Epithelial cell of proximal tubule (primary cell): Measurements from ENCODE around the gene ARHGAP30. TPM values are rescaled to one million over a fixed set of nuclear protein-coding genes. Genes with fewer than 3 reads are reported as not detected.

Source experiments
- DNase-seq: peaks from one replicate; pipeline ENCODE4 v3.0.0-alpha.2; 2011; ENCODE audit warnings: low read depth
- H3K4me3 ChIP-seq: 2 replicates; pipeline ENCODE4 v1.5.1; 2011; ENCODE audit warnings: low read depth, mild to moderate bottlenecking, low read length
- CTCF ChIP-seq: conservative IDR thresholded peaks from 2 replicates; pipeline ENCODE4 v1.5.1; 2012; ENCODE audit warnings: low read depth, mild to moderate bottlenecking, low read length
- total RNA-seq: library from RNA; depleted of rRNA; stranded (reverse); fragments of >200 nt; gene quantifications from 2 replicates; pipeline ENCODE4 v1.2.3, GENCODE V29; 2015

Gene ARHGAP30
- total RNA-seq, 1 donor from 2014 or later = 0.06 TPM

- no peak for TF ChIP-seq CTCF
- no peak overlapping the region for H3K4me3 ChIP-seq
- DNase-seq = no peak
Observed at GRCh38 chr1:161077426-161077825, 7.7 kb upstream of the ARHGAP30 start.

- TF ChIP-seq CTCF = no peak
- H3K4me3 ChIP-seq = no peak overlapping the region
- DNase-seq = no peak
Observed at GRCh38 chr1:161076410-161076809, 6.7 kb upstream of the ARHGAP30 start.

- TF ChIP-seq CTCF = no peak
- no peak overlapping the region for H3K4me3 ChIP-seq
- DNase-seq = no peak
Observed at GRCh38 chr1:161074676-161075368, 5.1 kb upstream of the ARHGAP30 start.

- H3K4me3 ChIP-seq = no peak overlapping the region
Observed at GRCh38 chr1:161073474-161074121, 3.9 kb upstream of the ARHGAP30 start.

GRCh38 chr1:161072751-161073449 lies 3.2 kb upstream of the ARHGAP30 start:
- TF ChIP-seq CTCF = no peak
- no peak overlapping the region for H3K4me3 ChIP-seq
- DNase-seq = no peak

More at GRCh38 chr1:161073474-161074121, 3.9 kb upstream of the ARHGAP30 start:
- no peak for DNase-seq
- no peak for TF ChIP-seq CTCF

GRCh38 chr1:161071886-161072371 lies 2.2 kb upstream of the ARHGAP30 start:
- H3K4me3 ChIP-seq = no peak overlapping the region
- TF ChIP-seq CTCF = peak; percentile 73
- no peak for DNase-seq
